AG10803 (cell line): ENCODE results near the gene CDH4.

Experiments
- DNase-seq: peaks from one replicate; pipeline ENCODE4 v3.0.0; 2010; ENCODE audit warnings: low read depth
- H3K4me3 ChIP-seq: 2 replicates; pipeline ENCODE4 v1.5.1; 2011; ENCODE audit warnings: mild to moderate bottlenecking, low read length, control low read depth
- CTCF ChIP-seq: conservative IDR thresholded peaks from 2 replicates; pipeline ENCODE4 v1.5.1; 2011; ENCODE audit warnings: mild to moderate bottlenecking, low read length, control low read depth, inconsistent platforms

Gene CDH4

GRCh38 chr20:61220131-61220530 lies 31.9 kb upstream of the CDH4 start:
- H3K4me3 ChIP-seq = no peak overlapping the region
- no peak for DNase-seq
- no peak for TF ChIP-seq CTCF

GRCh38 chr20:61220626-61221325 lies 31.3 kb upstream of the CDH4 start:
- no peak overlapping the region for H3K4me3 ChIP-seq
- no peak for DNase-seq
- TF ChIP-seq CTCF = no peak

- no peak for TF ChIP-seq CTCF
- no peak for DNase-seq
- H3K4me3 ChIP-seq = no peak overlapping the region
Observed at GRCh38 chr20:61222699-61223098, 29.4 kb upstream of the CDH4 start.

GRCh38 chr20:61223121-61223520 lies 28.9 kb upstream of the CDH4 start:
- TF ChIP-seq CTCF = no peak
- no peak overlapping the region for H3K4me3 ChIP-seq
- DNase-seq = no peak

GRCh38 chr20:61230166-61230565 lies 21.9 kb upstream of the CDH4 start:
- DNase-seq = no peak
- TF ChIP-seq CTCF = no peak
- H3K4me3 ChIP-seq = no peak overlapping the region

- TF ChIP-seq CTCF = no peak
- H3K4me3 ChIP-seq = no peak overlapping the region
- no peak for DNase-seq
Observed at GRCh38 chr20:61233590-61233989, 18.5 kb upstream of the CDH4 start.

- no peak for TF ChIP-seq CTCF
- DNase-seq = no peak
- H3K4me3 ChIP-seq = no peak overlapping the region
Observed at GRCh38 chr20:61234224-61234890, 17.7 kb upstream of the CDH4 start.
